CD4-positive, alpha-beta T cell (primary cell): ENCODE results near the gene LMBR1. TPM values are rescaled to one million over a fixed set of nuclear protein-coding genes. Genes with fewer than 3 reads are reported as not detected.

ENCODE experiments used
- ATAC-seq: fragments of 200-7000 bp; cut with Tn5 transposase; one replicate; pipeline ENCODE4 v1.10.0; 2022; ENCODE audit warnings: mild to moderate bottlenecking; ENCODE audit not compliant: poor library complexity
- CTCF ChIA-PET: fragments of 350-600 bp; sonication (Branson Sonifier 250); formaldehyde crosslinking; loops from one replicate; lab custom pipeline; 2021; ENCODE audit warnings: antibody characterized with exemption, inconsistent platforms; lab: Charles Lee
- POLR2A ChIA-PET: fragments of 350-600 bp; sonication (Branson Sonifier 250); formaldehyde crosslinking; loops from one replicate; lab custom pipeline; 2021; ENCODE audit warnings: antibody characterized with exemption, inconsistent platforms; lab: Charles Lee
- DNase-seq, 14 experiments: peaks; one replicate each; pipeline ENCODE4 v3.0.0-alpha.2; 2013 to 2020; ENCODE audit warnings: mixed read lengths in 2 of 14
- H3K27ac ChIP-seq, 2 donors: one replicate each; pipeline versions ENCODE4 v1.5.1 to v1.7.0; 2013; ENCODE audit warnings: low read length in 2 of 2, low read depth in 1 of 2, mild to moderate bottlenecking in 1 of 2
- H3K27me3 ChIP-seq, 2 experiments: 1 replicate in 1 of 2; 2 replicates in 1 of 2; pipeline versions ENCODE4 v1.6.1 to v1.7.0; 2013; ENCODE audit warnings: low read length in 2 of 2, control low read depth in 1 of 2, mild to moderate bottlenecking in 1 of 2, moderate library complexity in 1 of 2; ENCODE audit not compliant: insufficient read depth in 2 of 2, control insufficient read depth in 1 of 2
- H3K36me3 ChIP-seq: one replicate; pipeline ENCODE4 v1.6.1; 2013; ENCODE audit warnings: low read length, control low read depth; ENCODE audit not compliant: insufficient read depth
- H3K4me1 ChIP-seq: one replicate; pipeline ENCODE4 v1.6.1; 2013; ENCODE audit warnings: low read length, control low read depth; ENCODE audit not compliant: insufficient read depth
- H3K4me3 ChIP-seq: one replicate; pipeline ENCODE4 v1.5.1; 2013; ENCODE audit warnings: mild to moderate bottlenecking, low read length, moderate library complexity
- H3K9me3 ChIP-seq, 2 experiments: 1 replicate in 1 of 2; 2 replicates in 1 of 2; pipeline versions ENCODE4 v1.6.1 to v1.7.0; 2013; ENCODE audit warnings: low read length in 2 of 2, mild to moderate bottlenecking in 2 of 2, control low read depth in 1 of 2, moderate library complexity in 1 of 2; ENCODE audit not compliant: control insufficient read depth in 1 of 2, insufficient read depth in 1 of 2
- H3K27ac Mint-ChIP-seq: one replicate; pipeline ENCODE4 v1.8.0; 2020; ENCODE audit warnings: mixed read lengths
- H3K27me3 Mint-ChIP-seq: one replicate; pipeline ENCODE4 v1.8.0; 2021; ENCODE audit warnings: mixed read lengths
- H3K36me3 Mint-ChIP-seq: one replicate; pipeline ENCODE4 v1.8.0; 2021; ENCODE audit warnings: low read depth, mixed read lengths
- H3K4me1 Mint-ChIP-seq: one replicate; pipeline ENCODE4 v1.8.0; 2021; ENCODE audit warnings: low read depth, mixed read lengths
- H3K4me3 Mint-ChIP-seq: one replicate; pipeline ENCODE4 v1.8.0; 2020; ENCODE audit warnings: mild to moderate bottlenecking, mixed read lengths
- H3K9me3 Mint-ChIP-seq: one replicate; pipeline ENCODE4 v1.8.0; 2020; ENCODE audit warnings: mixed read lengths
- intact Hi-C, 2 experiments: fragments of 100-400 bp; cut with DNase I in 1 of 2; cut with micrococcal nuclease in 1 of 2; formaldehyde crosslinking; loops; one replicate each; pipeline versions ENCODE4 v1.15.1 to v1.9.0; 2023 to 2025; cut with DNase I, micrococcal nuclease
- total RNA-seq, 174 experiments: library from RNA in 2 of 174; stranded (reverse) in 2 of 174; gene quantifications; one replicate each; pipeline ENCODE4 v1.2.3 and lab custom pipeline; 2021 to 2026
- TF ChIP-seq, protein P1 (sequence below): fragments of 200-600 bp; IDR thresholded peaks from one replicate; pipeline ENCODE4 v1.8.0; 2022; ENCODE audit warnings: antibody characterized with exemption, mild to moderate bottlenecking

LMBR1 gene
- total RNA-seq, 2 experiments from 2014 or later, result 61.6 to 61.9 TPM

DNA sequence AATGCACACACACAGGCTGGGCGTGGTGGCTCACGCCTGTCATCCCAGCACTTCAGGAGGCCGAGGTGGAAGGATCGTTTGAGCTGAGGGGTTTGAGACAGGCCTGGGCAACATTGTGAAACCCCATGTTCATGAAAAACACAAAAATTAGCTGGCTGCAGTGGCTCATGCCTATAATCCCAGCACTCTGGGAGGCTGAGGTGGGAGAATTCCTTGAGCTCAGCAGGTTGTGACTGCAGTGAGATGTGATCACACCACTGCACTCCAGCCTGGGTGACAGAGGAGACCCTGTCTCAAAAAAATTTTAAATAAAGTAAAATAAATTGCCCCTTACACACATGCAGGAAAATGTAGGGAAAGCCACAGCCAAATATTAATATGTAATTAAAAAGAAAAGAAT, 208.3 kb downstream of the LMBR1 start:
- CTCF ChIA-PET, result no interaction called here
- no peak for DNase-seq
- peaks cover 12% of the 10 kb centered on the region for H3K36me3 ChIP-seq
- no peak overlapping the region for H3K4me3 Mint-ChIP-seq
- no peak overlapping the region for H3K27ac ChIP-seq
- no peaks in the 10 kb centered on the region for H3K27me3 Mint-ChIP-seq
- peaks cover 46% of the 10 kb centered on the region for H3K36me3 Mint-ChIP-seq
- H3K4me1 Mint-ChIP-seq, result no peaks in the 10 kb centered on the region
- H3K27me3 ChIP-seq, result no peaks in the 10 kb centered on the region
- TF ChIP-seq, protein P1, sequence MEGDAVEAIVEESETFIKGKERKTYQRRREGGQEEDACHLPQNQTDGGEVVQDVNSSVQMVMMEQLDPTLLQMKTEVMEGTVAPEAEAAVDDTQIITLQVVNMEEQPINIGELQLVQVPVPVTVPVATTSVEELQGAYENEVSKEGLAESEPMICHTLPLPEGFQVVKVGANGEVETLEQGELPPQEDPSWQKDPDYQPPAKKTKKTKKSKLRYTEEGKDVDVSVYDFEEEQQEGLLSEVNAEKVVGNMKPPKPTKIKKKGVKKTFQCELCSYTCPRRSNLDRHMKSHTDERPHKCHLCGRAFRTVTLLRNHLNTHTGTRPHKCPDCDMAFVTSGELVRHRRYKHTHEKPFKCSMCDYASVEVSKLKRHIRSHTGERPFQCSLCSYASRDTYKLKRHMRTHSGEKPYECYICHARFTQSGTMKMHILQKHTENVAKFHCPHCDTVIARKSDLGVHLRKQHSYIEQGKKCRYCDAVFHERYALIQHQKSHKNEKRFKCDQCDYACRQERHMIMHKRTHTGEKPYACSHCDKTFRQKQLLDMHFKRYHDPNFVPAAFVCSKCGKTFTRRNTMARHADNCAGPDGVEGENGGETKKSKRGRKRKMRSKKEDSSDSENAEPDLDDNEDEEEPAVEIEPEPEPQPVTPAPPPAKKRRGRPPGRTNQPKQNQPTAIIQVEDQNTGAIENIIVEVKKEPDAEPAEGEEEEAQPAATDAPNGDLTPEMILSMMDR, result no peak
- no peaks in the 10 kb centered on the region for H3K9me3 Mint-ChIP-seq
- H3K4me3 ChIP-seq, result no peak overlapping the region
- intact Hi-C loops, result no loop called here
- POLR2A ChIA-PET, result no interaction called here
- ATAC-seq, result no peak
- no peaks in the 10 kb centered on the region for H3K4me1 ChIP-seq
- H3K27ac Mint-ChIP-seq, result no peak overlapping the region
- H3K9me3 ChIP-seq, result no peaks in the 10 kb centered on the region

DNA sequence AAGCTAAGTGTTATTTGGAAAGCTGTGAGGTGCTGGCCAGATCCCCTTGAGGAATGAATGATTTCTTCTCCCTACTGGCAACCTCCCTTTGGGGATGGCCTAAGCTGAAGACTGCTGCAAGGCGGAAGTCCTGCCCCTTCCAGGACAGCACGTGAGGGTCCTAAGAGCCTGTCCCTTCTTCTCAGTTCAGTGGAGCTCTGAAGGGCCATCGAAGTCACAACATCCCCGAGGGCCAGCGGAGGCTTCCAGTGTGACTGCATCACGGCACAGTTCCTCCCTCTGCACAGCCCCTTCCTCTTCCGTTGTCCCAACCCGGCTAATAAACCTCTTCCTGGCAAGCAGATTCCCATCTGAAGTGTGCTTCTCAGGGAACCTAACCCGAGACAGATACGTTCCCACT, 208.7 kb downstream of the LMBR1 start:
- H3K36me3 Mint-ChIP-seq, result peaks cover 50% of the 10 kb centered on the region
- intact Hi-C loops, result no loop called here

GRCh38 chr7:156682928-156683327, 210.1 kb downstream of the LMBR1 start:
- no peaks in the 10 kb centered on the region for H3K9me3 ChIP-seq
- no peak overlapping the region for H3K4me3 ChIP-seq
- no peak overlapping the region for H3K27ac ChIP-seq
- H3K4me3 Mint-ChIP-seq, result no peak overlapping the region
- no peaks in the 10 kb centered on the region for H3K4me1 Mint-ChIP-seq
- DNase-seq, result no peak
- POLR2A ChIA-PET, result no interaction called here
- peaks cover 28% of the 10 kb centered on the region for H3K36me3 ChIP-seq
- no peak for ATAC-seq
- no peaks in the 10 kb centered on the region for H3K27me3 ChIP-seq
- peaks cover 61% of the 10 kb centered on the region for H3K36me3 Mint-ChIP-seq
- H3K27me3 Mint-ChIP-seq, result no peaks in the 10 kb centered on the region
- CTCF ChIA-PET, result interaction anchor here (1.5 to 1.6 kb wide), 2 partner anchors 25 to 30 kb away, joined by 3 read pairs; no protein-coding TSS in a partner anchor
- TF ChIP-seq, protein P1, result no peak
- no peaks in the 10 kb centered on the region for H3K9me3 Mint-ChIP-seq
- intact Hi-C loops, result no loop called here
- H3K4me1 ChIP-seq, result no peaks in the 10 kb centered on the region
- H3K27ac Mint-ChIP-seq, result no peak overlapping the region

More for the DNA sequence above, 208.7 kb downstream of the LMBR1 start:
- Mint-ChIP-seq H3K27ac (no peak overlapping the region), H3K4me3 (no peak overlapping the region), H3K4me1 (no peaks in the 10 kb centered on the region), H3K27me3 (no peaks in the 10 kb centered on the region), H3K9me3 (no peaks in the 10 kb centered on the region)
- no peak overlapping the region for H3K4me3 ChIP-seq
- TF ChIP-seq, protein P1, result no peak
- no peaks in the 10 kb centered on the region for H3K4me1 ChIP-seq
- ChIA-PET POLR2A (no interaction called here), CTCF (interaction anchor here (1.5 kb wide), 1 partner anchor 29 kb away, joined by 3 read pairs; no protein-coding TSS in a partner anchor)
- ATAC-seq, result no peak
- no peak for DNase-seq
- no peaks in the 10 kb centered on the region for H3K27me3 ChIP-seq
- no peak overlapping the region for H3K27ac ChIP-seq
- peaks cover 16% of the 10 kb centered on the region for H3K36me3 ChIP-seq
- H3K9me3 ChIP-seq, result no peaks in the 10 kb centered on the region
